ENCODE data around the gene HCN2.

Gene HCN2

GRCh38 chr19:660793-661426 is 71.2 kb downstream of the HCN2 start:
- DNase-seq: no peak

- no peak for DNase-seq
Observed at GRCh38 chr19:661427-662196, 71.9 kb downstream of the HCN2 start.

GRCh38 chr19:662207-662961 is 72.7 kb downstream of the HCN2 start:
- no peak for DNase-seq

GRCh38 chr19:662962-663681 is 73.4 kb downstream of the HCN2 start, which contains the start of gene RNF126:
Gene RNF126, minus strand, starts transcription at chr19:663214. Its CDS starts 93 bp downstream, at chr19:663121.
- peak; percentile 86 for DNase-seq

- DNase-seq: no peak
Observed at GRCh38 chr19:663682-664117, 74.0 kb downstream of the HCN2 start.

GRCh38 chr19:664913-665443 is 75.3 kb downstream of the HCN2 start:
- peak; percentile 78 for DNase-seq
